Measurements from ENCODE around the gene GRSF1.

GRSF1 gene

DNA sequence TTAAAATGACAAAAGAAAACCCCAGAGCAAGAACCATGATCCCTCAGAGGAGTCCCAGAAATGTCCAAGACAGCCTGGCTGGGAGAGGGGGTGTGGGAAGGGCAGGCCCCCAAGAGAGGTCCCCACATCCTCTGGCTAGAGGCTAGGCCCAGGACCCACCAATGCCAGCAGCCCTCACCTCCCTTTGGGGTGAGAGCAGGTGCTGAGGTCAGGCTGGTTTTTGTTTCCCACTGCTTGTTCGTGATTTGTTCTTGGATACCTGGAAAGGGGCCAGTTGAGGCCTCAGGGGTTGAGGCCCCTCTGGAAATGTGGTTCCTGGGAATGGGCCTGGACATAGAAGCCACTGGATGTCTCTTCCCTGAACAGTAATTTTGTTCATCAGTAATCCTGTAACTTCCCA, 2.3 kb upstream of the GRSF1 start:
- TF ChIP-seq GATA3 (IDR thresholded peaks at IDR 0.05; ENCODE audit: low read depth, low read length), result no peak
- no peak for TF ChIP-seq GATA2 (IDR thresholded peaks at IDR 0.05; ENCODE audit: low read depth, low read length)

- TF ChIP-seq GATA2 (IDR thresholded peaks at IDR 0.05; ENCODE audit: low read depth, low read length), result no peak
- no peak for TF ChIP-seq GATA3 (IDR thresholded peaks at IDR 0.05; ENCODE audit: low read depth, low read length)
Observed at GRCh38 chr4:70841211-70841610, 1.5 kb upstream of the GRSF1 start.

GRCh38 chr4:70838666-70839588, 763 bp downstream of the GRSF1 start:
- no peak for TF ChIP-seq GATA2 (IDR thresholded peaks at IDR 0.05; ENCODE audit: low read depth, low read length)
- TF ChIP-seq GATA3 (IDR thresholded peaks at IDR 0.05; ENCODE audit: low read depth, low read length), result no peak

DNA sequence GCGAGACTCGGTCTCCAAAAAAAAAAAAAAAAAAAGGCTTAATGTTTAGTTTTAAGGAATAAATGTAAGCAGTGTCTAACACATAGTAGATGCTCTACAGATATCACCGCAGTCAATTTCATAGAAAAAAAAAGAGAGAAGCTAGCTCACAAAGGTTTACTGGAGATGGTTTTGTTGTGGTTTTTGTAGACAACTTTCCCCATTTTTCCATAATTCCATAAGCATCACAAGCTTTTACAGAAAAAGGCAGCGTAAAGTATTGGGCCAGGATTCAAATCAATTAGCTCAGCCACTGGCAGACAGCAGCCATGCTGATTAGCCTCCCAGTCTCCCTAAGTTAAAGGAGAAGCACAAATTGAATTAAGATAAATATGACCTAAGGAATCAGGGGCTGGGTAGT, 1.5 kb downstream of the GRSF1 start:
- TF ChIP-seq GATA2 (IDR thresholded peaks at IDR 0.05; ENCODE audit: low read depth, low read length), result no peak
- TF ChIP-seq GATA3 (IDR thresholded peaks at IDR 0.05; ENCODE audit: low read depth, low read length), result no peak

GRCh38 chr4:70836081-70836480, 3.6 kb downstream of the GRSF1 start:
- no peak for TF ChIP-seq GATA2 (IDR thresholded peaks at IDR 0.05; ENCODE audit: low read depth, low read length)
- no peak for TF ChIP-seq GATA3 (IDR thresholded peaks at IDR 0.05; ENCODE audit: low read depth, low read length)

DNA sequence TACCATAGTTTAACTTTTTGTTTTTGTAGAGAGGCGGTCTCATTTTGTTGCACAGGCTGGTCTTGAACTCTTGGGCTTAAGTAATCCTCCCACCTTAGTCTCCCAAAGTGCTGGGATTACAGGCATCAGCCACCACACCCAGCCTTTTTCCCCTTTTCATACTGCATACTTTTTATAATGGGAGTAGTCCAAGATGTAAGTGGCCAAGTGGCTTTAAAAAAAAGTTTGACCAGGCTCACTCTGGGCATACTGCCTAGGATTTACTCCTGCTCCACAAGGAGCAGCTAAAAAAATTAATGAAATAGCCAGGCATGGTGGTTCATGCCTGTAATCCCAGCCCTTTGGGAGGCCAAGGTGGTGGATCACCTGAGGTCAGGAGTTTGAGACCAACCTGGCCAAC, 6.0 kb downstream of the GRSF1 start:
- no peak for TF ChIP-seq GATA2 (IDR thresholded peaks at IDR 0.05; ENCODE audit: low read depth, low read length)
- TF ChIP-seq GATA3 (IDR thresholded peaks at IDR 0.05; ENCODE audit: low read depth, low read length), result no peak

GRCh38 chr4:70831293-70831692, 8.4 kb downstream of the GRSF1 start:
- TF ChIP-seq GATA3 (IDR thresholded peaks at IDR 0.05; ENCODE audit: low read depth, low read length) (no peak), GATA2 (IDR thresholded peaks at IDR 0.05; ENCODE audit: low read depth, low read length) (no peak)

GRCh38 chr4:70830054-70830453, 9.6 kb downstream of the GRSF1 start:
- no peak for TF ChIP-seq GATA3 (IDR thresholded peaks at IDR 0.05; ENCODE audit: low read depth, low read length)
- no peak for TF ChIP-seq GATA2 (IDR thresholded peaks at IDR 0.05; ENCODE audit: low read depth, low read length)

- TF ChIP-seq GATA2 (IDR thresholded peaks at IDR 0.05; ENCODE audit: low read depth, low read length) (no peak), GATA3 (IDR thresholded peaks at IDR 0.05; ENCODE audit: low read depth, low read length) (no peak)
Observed at GRCh38 chr4:70829492-70829891, 10.2 kb downstream of the GRSF1 start.

DNA sequence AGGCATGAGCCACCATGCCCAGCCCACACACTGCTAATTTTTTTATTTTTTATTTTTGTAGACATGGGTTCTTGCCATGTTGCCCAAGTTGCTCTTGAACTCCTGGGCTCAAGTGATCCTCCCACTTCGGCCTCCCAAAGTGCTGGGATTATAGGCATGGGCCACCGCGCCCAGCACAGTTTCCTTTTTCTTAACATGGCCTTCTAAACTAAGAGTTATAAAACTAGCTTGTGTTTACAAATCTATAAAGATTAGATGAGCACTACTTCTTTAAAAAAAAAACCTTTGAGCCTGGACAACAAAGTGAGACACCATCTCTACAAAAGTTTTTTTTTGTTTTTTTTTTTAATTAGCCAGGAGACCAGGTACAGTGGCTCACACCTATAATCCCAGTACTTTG, 10.7 kb downstream of the GRSF1 start:
- TF ChIP-seq GATA2 (IDR thresholded peaks at IDR 0.05; ENCODE audit: low read depth, low read length) (no peak), GATA3 (IDR thresholded peaks at IDR 0.05; ENCODE audit: low read depth, low read length) (no peak)

DNA sequence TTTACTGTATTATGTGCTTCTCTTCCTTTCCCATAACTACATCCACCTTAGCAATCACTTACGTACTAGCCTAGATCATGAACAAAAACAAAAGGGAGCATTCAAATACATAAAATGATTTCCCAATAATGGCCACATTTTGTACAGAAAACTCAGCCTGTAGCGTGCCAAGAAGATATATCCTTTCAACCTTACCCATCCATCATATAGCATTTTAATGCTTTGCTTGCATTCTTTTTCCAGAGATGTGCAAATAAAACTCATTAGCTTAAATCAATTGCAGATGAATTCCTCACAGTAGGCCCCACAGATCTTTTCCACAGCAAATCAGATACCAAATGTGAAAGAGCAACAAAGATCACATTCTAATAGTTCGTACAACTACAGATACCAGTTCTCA, 20.8 kb downstream of the GRSF1 start:
- TF ChIP-seq GATA3 (IDR thresholded peaks at IDR 0.05; ENCODE audit: low read depth, low read length) (no peak), GATA2 (IDR thresholded peaks at IDR 0.05; ENCODE audit: low read depth, low read length) (no peak)

- no peak for TF ChIP-seq GATA3 (IDR thresholded peaks at IDR 0.05; ENCODE audit: low read depth, low read length)
- TF ChIP-seq GATA2 (IDR thresholded peaks at IDR 0.05; ENCODE audit: low read depth, low read length), result no peak
Observed at GRCh38 chr4:70818173-70818855, 21.4 kb downstream of the GRSF1 start.

DNA sequence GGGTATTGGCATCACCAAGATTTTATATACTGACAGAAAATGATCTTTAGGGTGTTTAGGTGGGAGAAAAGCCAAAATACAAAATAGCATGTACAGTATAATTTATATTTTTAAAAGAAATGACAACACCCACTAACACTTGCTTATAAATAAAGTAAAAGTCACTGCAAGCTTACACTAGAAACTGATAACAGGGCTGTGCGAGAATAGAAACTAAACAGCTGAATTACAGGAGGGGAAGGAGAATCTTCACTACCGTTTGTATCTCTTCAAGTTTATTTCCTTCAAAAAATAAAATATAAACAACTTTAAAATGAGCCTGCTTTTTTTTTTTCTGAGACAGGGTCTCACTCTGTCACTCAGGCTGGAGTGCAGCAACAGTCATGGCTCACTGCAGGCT, 22.8 kb downstream of the GRSF1 start:
- TF ChIP-seq GATA3 (IDR thresholded peaks at IDR 0.05; ENCODE audit: low read depth, low read length), result no peak

GRCh38 chr4:70815370-70815769, 24.3 kb downstream of the GRSF1 start:
- TF ChIP-seq GATA2 (IDR thresholded peaks at IDR 0.05; ENCODE audit: low read depth, low read length) (no peak), GATA3 (IDR thresholded peaks at IDR 0.05; ENCODE audit: low read depth, low read length) (no peak)

DNA sequence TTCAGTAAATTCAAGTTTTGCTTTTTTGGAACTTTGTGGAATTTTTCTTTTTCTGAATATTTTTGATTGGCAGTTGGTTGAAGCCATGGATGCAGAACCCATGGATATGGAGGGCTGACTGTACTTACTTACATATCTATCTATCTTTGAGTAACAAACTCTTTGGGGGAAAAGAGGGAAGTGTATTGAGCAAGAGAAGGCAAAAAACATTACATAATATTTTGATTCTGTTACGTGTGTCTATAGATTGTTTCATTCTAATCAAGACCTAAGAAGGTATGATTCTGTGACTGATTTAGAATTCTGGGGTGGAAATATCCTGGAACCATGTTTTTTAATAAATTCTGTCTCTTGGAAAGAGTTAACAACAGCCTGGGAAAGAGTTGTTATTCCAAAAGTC, 31.5 kb downstream of the GRSF1 start:
- TF ChIP-seq GATA3 (IDR thresholded peaks at IDR 0.05; ENCODE audit: low read depth, low read length) (no peak), GATA2 (IDR thresholded peaks at IDR 0.05; ENCODE audit: low read depth, low read length) (no peak)
